CD4-positive, alpha-beta T cell treated with Interleukin-21 for 1 hour (primary cell): ENCODE data around the gene FOXP1.

Source experiments
- DNase-seq: peaks from one replicate; pipeline ENCODE4 v3.0.0-alpha.2; 2020

Gene FOXP1

GRCh38 chr3:71226565-71227269 is 356.8 kb downstream of the FOXP1 start:
- peak; percentile 74 for DNase-seq

GRCh38 chr3:71225951-71226564 is 357.5 kb downstream of the FOXP1 start:
- no peak for DNase-seq

- no peak for DNase-seq
These were observed 358.4 kb downstream of the FOXP1 start for GRCh38 chr3:71225002-71225684.

GRCh38 chr3:71219744-71220638 is 363.5 kb downstream of the FOXP1 start:
- DNase-seq = no peak

GRCh38 chr3:71218508-71218907 is 365.0 kb downstream of the FOXP1 start:
- DNase-seq = no peak

- DNase-seq = no peak
These were observed 365.8 kb downstream of the FOXP1 start for GRCh38 chr3:71217640-71218222.

GRCh38 chr3:71215351-71215750 is 368.2 kb downstream of the FOXP1 start:
- DNase-seq = no peak

- DNase-seq = no peak
These were observed 368.7 kb downstream of the FOXP1 start for GRCh38 chr3:71214797-71215196.

- DNase-seq = no peak
These were observed 369.5 kb downstream of the FOXP1 start for GRCh38 chr3:71214016-71214415.

- DNase-seq = no peak
These were observed 372.4 kb downstream of the FOXP1 start for GRCh38 chr3:71211083-71211482.

GRCh38 chr3:71210257-71211007 is 373.1 kb downstream of the FOXP1 start:
- DNase-seq = no peak

GRCh38 chr3:71208211-71209095 is 375.1 kb downstream of the FOXP1 start:
- DNase-seq = no peak

GRCh38 chr3:71207632-71208031 is 375.9 kb downstream of the FOXP1 start:
- no peak for DNase-seq

GRCh38 chr3:71206305-71207165 is 377.0 kb downstream of the FOXP1 start:
- no peak for DNase-seq

- no peak for DNase-seq
These were observed 379.6 kb downstream of the FOXP1 start for GRCh38 chr3:71203727-71204488.

GRCh38 chr3:71202848-71203533 is 380.5 kb downstream of the FOXP1 start:
- DNase-seq = no peak

- no peak for DNase-seq
These were observed 381.6 kb downstream of the FOXP1 start for GRCh38 chr3:71201939-71202338.

GRCh38 chr3:71197841-71198565 is 385.5 kb downstream of the FOXP1 start:
- no peak for DNase-seq
